ENCODE measurements around the gene ANKRD33.

Gene ANKRD33

DNA sequence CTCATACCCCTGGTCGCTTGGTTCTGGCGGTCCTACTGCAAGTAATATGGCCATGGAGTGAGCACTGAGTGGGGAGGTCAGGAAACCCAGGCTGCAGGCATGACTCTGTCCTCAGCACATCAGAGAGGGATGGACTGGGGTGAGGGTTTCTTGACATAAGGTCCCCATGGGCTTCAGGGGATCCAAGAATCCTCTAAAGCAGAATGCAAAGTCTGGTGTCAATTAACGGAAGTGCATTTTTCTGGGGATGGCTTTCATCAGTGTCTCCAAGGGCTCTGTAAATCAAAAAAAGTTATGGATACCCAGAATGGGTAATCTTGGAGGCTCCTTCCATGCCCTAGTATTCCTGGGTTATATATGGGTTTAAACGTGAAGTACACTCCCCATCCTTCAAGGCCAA, 43.0 kb upstream of the ANKRD33 start (continued):
- TF ChIP-seq CSRNP3 (CRISPR knock-in tag; IDR thresholded peaks at IDR 0.05) (no peak), ZFP30 (CRISPR knock-in tag; IDR thresholded peaks at IDR 0.05) (no peak), RARB (CRISPR knock-in tag; IDR thresholded peaks at IDR 0.05) (no peak), TCF4 (CRISPR knock-in tag; IDR thresholded peaks at IDR 0.05; ENCODE audit: borderline replicate concordance) (no peak), ZNF8 (CRISPR knock-in tag; IDR thresholded peaks at IDR 0.05) (no peak), ISL1 (CRISPR knock-in tag; IDR thresholded peaks at IDR 0.05) (no peak)

- peak; percentile 15; the same call in 1 of the 3 replicates for ATAC-seq
- TF ChIP-seq TOX (CRISPR knock-in tag; IDR thresholded peaks at IDR 0.05; ENCODE audit: borderline replicate concordance) (no peak), ARNTL (CRISPR knock-in tag; IDR thresholded peaks at IDR 0.05; ENCODE audit: borderline replicate concordance, low read depth) (no peak), TCF4 (CRISPR knock-in tag; IDR thresholded peaks at IDR 0.05; ENCODE audit: borderline replicate concordance) (peak; percentile 60)
Measured at GRCh38 chr12:51845482-51845881, 42.4 kb upstream of the ANKRD33 start.

DNA sequence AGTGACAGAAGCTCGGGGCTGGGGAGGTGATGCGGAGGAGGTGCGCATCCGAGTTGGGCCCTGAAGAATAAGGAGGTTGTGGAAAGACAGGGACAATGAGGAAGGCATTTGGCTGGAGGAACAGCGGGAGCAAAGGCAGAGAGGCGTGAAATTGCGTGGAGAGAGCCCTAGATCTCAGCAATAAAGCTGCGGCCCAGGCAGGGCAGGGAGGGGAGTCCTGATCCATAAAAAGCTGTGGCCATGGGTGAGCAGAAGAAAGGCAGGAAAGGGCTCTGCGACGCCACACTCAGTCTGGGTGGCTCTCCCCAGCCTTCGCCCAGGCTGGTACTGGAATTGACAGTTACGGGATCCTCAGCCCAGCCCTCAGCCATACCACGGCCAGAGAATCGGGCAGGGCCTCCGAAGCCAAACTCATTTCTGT, 41.6 kb upstream of the ANKRD33 start:
- TF ChIP-seq SNAI2 (CRISPR knock-in tag; IDR thresholded peaks at IDR 0.05) (no peak), RARB (CRISPR knock-in tag; IDR thresholded peaks at IDR 0.05) (no peak), CSDC2 (CRISPR knock-in tag; IDR thresholded peaks at IDR 0.05) (no peak), ZC3H10 (CRISPR knock-in tag; IDR thresholded peaks at IDR 0.05) (no peak), CREB5 (CRISPR knock-in tag; IDR thresholded peaks at IDR 0.05; ENCODE audit: low read depth) (no peak), POU6F1 (CRISPR knock-in tag; IDR thresholded peaks at IDR 0.05; ENCODE audit: borderline replicate concordance, low read depth) (no peak), TSHZ2 (CRISPR knock-in tag; IDR thresholded peaks at IDR 0.05) (no peak), BACH2 (CRISPR knock-in tag; IDR thresholded peaks at IDR 0.05; ENCODE audit: borderline replicate concordance) (no peak), TOX (CRISPR knock-in tag; IDR thresholded peaks at IDR 0.05; ENCODE audit: borderline replicate concordance) (no peak), ZFP30 (CRISPR knock-in tag; IDR thresholded peaks at IDR 0.05) (no peak), TCF4 (CRISPR knock-in tag; IDR thresholded peaks at IDR 0.05; ENCODE audit: borderline replicate concordance) (no peak), ARNTL (CRISPR knock-in tag; IDR thresholded peaks at IDR 0.05; ENCODE audit: borderline replicate concordance, low read depth) (no peak), PPARA (CRISPR knock-in tag; IDR thresholded peaks at IDR 0.05; ENCODE audit: borderline replicate concordance) (no peak), GLIS3 (CRISPR knock-in tag; IDR thresholded peaks at IDR 0.05) (no peak), ESRRG (CRISPR knock-in tag; IDR thresholded peaks at IDR 0.05) (no peak), ZFP3 (CRISPR knock-in tag; IDR thresholded peaks at IDR 0.05) (no peak), ZNF8 (CRISPR knock-in tag; IDR thresholded peaks at IDR 0.05) (no peak)
- TF ChIP-seq, protein P1, sequence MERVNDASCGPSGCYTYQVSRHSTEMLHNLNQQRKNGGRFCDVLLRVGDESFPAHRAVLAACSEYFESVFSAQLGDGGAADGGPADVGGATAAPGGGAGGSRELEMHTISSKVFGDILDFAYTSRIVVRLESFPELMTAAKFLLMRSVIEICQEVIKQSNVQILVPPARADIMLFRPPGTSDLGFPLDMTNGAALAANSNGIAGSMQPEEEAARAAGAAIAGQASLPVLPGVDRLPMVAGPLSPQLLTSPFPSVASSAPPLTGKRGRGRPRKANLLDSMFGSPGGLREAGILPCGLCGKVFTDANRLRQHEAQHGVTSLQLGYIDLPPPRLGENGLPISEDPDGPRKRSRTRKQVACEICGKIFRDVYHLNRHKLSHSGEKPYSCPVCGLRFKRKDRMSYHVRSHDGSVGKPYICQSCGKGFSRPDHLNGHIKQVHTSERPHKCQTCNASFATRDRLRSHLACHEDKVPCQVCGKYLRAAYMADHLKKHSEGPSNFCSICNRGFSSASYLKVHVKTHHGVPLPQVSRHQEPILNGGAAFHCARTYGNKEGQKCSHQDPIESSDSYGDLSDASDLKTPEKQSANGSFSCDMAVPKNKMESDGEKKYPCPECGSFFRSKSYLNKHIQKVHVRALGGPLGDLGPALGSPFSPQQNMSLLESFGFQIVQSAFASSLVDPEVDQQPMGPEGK (CRISPR knock-in tag; IDR thresholded peaks at IDR 0.05; ENCODE audit: borderline replicate concordance), result no peak
- ATAC-seq, result no peak
